ENCODE results near the gene XPO5. TPM values are rescaled to one million over a fixed set of nuclear protein-coding genes. Genes with fewer than 3 reads are reported as not detected.

The XPO5 gene
- total RNA-seq, 6 experiments from 2014 or later = 30.5 to 41.1 (median 35.6) TPM

GRCh38 chr6:43495409-43495941 lies 80.4 kb downstream of the XPO5 start:
- peaks cover 14% of the 10 kb centered on the region; the same call in 1 of the 2 replicates for H3K36me3 Mint-ChIP-seq (ENCODE audit: low read depth)
- peak overlapping the region; percentile 71 for H3K4me3 Mint-ChIP-seq
- no peaks in the 10 kb centered on the region for H3K9me3 Mint-ChIP-seq
- no peaks in the 10 kb centered on the region; the same call in none of the 2 replicates for H3K27me3 Mint-ChIP-seq (ENCODE audit: insufficient read depth)
- peak; percentile 39 for DNase-seq
- peaks cover 60% of the 10 kb centered on the region for H3K4me1 Mint-ChIP-seq (ENCODE audit: low read depth)
- TF ChIP-seq CTCF (IDR thresholded peaks at IDR 0.05) = peak; percentile 68
- H3K27ac Mint-ChIP-seq = peak overlapping the region; percentile 92

- Mint-ChIP-seq H3K27ac (no peak overlapping the region; the same call in 1 of the 2 replicates), H3K27me3 (ENCODE audit: insufficient read depth) (no peaks in the 10 kb centered on the region; the same call in none of the 2 replicates), H3K36me3 (ENCODE audit: low read depth) (peaks cover 14% of the 10 kb centered on the region; the same call in 1 of the 2 replicates), H3K4me3 (peak overlapping the region; percentile 71; the same call in 1 of the 2 replicates), H3K9me3 (no peaks in the 10 kb centered on the region), H3K4me1 (ENCODE audit: low read depth) (peaks cover 60% of the 10 kb centered on the region)
- no peak for TF ChIP-seq CTCF (IDR thresholded peaks at IDR 0.05)
- no peak for DNase-seq
Observed at GRCh38 chr6:43494766-43495165, 81.1 kb downstream of the XPO5 start.

- Mint-ChIP-seq H3K9me3 (no peaks in the 10 kb centered on the region), H3K4me3 (peak overlapping the region; percentile 44), H3K27me3 (ENCODE audit: insufficient read depth) (no peaks in the 10 kb centered on the region; the same call in none of the 2 replicates), H3K36me3 (ENCODE audit: low read depth) (peaks cover 10% of the 10 kb centered on the region; the same call in 1 of the 2 replicates), H3K27ac (peak overlapping the region; percentile 45; the same call in 1 of the 2 replicates), H3K4me1 (ENCODE audit: low read depth) (peaks cover 60% of the 10 kb centered on the region)
- no peak for TF ChIP-seq CTCF (IDR thresholded peaks at IDR 0.05)
- DNase-seq = no peak
Observed at GRCh38 chr6:43494321-43494720, 81.5 kb downstream of the XPO5 start.

GRCh38 chr6:43493833-43494232 lies 82.0 kb downstream of the XPO5 start:
- peaks cover 9% of the 10 kb centered on the region; the same call in 1 of the 2 replicates for H3K36me3 Mint-ChIP-seq (ENCODE audit: low read depth)
- H3K4me1 Mint-ChIP-seq (ENCODE audit: low read depth) = peaks cover 60% of the 10 kb centered on the region
- TF ChIP-seq CTCF (IDR thresholded peaks at IDR 0.05) = no peak
- H3K9me3 Mint-ChIP-seq = no peaks in the 10 kb centered on the region
- peak overlapping the region; percentile 44 for H3K4me3 Mint-ChIP-seq
- H3K27me3 Mint-ChIP-seq (ENCODE audit: insufficient read depth) = no peaks in the 10 kb centered on the region; the same call in none of the 2 replicates
- DNase-seq = no peak
- H3K27ac Mint-ChIP-seq = peak overlapping the region; percentile 45; the same call in 1 of the 2 replicates

- peak overlapping the region; percentile 77; the same call in 1 of the 2 replicates for H3K27ac Mint-ChIP-seq
- no peaks in the 10 kb centered on the region; the same call in 1 of the 2 replicates for H3K27me3 Mint-ChIP-seq (ENCODE audit: insufficient read depth)
- no peak for TF ChIP-seq CTCF (IDR thresholded peaks at IDR 0.05)
- DNase-seq = no peak
- H3K9me3 Mint-ChIP-seq = no peaks in the 10 kb centered on the region
- peaks cover 60% of the 10 kb centered on the region for H3K4me1 Mint-ChIP-seq (ENCODE audit: low read depth)
- peaks cover 9% of the 10 kb centered on the region; the same call in 1 of the 2 replicates for H3K36me3 Mint-ChIP-seq (ENCODE audit: low read depth)
- peak overlapping the region; percentile 77 for H3K4me3 Mint-ChIP-seq
Observed at GRCh38 chr6:43493230-43493629, 82.6 kb downstream of the XPO5 start.
